NCI-H2171 treated with DMSO at 0.1 percent for 48 hours (cell line): ENCODE measurements around the gene PBRM1.

ENCODE experiments used
- DNase-seq: peaks from one replicate; lab custom pipeline; 2025; lab: John Stamatoyannopoulos, UW

PBRM1 gene

DNA sequence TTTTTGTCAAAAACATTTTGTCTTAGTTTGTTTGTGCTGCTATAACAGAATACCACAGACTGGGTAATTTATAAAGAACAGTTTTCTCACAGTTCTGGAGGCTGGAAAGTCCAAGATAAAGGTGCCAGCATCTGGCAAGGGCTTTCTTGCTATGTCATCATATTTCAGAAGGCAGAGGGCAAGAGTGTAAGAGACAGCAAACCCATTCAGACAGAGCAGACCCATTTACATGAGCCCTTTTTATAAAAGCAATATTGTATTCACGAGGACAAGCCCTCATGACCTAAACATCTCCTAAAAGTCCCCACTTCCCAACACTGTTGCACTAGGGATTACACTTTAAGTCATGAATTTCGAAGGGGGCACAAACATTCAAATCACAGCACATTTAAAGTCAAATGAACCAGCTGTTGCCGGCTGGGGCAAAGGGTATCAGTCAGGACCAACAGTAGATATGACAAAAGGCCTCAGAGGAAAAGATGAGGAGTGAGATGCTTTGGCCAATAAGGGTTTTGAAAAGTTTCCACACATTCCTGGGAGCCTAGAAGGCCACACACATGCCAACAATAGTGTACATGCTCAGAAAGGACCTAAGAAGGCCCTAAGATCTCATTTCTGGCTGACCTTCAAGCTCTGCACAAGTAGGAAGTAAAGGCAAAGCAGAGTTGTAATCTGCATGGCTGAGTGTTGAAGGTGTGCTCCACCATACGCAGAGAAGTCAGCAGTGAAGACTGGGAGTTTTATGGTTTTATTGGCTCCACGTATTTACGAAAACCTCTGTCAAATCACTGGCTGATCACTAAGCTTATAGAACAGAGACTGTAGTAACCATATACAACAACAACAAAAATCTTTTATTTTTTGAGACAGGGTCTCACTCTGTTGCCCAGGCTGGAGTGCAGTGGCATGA, 111.4 kb downstream of the PBRM1 start:
- DNase-seq = no peak

DNA sequence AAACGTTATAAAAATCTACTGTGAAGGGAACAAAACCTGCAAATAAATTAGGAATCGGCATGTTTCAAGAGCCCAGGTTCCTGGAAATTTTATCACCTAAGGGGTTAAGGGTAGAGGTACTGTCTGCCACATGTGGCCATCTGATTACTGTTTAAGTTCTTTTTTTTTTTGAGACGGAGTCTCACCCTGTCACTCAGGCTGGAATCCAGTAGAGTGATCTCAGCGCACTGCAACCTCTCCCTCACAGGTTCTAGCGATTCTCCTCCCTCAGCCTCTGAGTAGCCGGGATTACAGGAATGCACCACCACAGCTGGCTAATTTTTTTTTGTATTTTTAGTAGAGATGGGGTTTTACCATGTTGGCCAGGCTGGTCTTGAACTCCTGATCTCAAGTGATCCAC, 113.5 kb downstream of the PBRM1 start:
- no peak for DNase-seq

DNA sequence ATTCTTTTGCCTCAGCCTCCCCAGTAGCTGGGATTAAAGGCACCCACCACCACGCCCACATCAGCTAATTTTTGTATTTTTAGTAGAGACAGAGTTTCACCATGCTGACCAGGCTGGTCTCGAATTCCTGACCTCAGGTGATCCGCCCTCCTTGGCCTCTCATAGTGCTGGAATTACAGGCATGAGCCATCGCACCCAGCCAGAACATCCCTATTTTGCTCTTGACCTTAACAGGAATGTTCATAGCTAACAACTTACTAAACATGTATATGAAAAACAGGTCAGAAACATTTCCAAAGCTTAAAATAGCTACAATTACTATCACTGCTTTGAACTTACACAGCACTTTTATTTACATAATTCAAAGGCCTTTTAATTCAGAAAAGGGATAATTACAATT, 115.6 kb downstream of the PBRM1 start:
- no peak for DNase-seq

DNA sequence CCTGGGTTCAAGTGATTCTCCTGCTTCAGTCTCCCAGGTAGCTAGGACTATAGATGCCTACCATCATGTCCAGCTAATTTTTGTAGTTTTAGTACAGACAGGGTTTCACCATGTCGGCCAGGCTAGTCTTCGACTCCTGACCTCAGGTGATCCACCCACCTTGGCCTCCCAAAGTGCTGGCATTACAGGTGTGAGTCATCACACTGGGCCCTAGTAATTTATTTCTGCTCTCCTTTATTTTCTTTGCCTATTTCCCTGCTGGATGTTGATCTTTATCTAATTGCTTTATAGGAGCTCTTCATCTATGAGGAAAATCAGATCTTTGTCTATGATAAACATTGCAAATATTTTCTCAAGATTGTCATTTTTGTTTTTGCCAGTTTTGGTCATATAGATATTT, 117.6 kb downstream of the PBRM1 start:
- DNase-seq = no peak

DNA sequence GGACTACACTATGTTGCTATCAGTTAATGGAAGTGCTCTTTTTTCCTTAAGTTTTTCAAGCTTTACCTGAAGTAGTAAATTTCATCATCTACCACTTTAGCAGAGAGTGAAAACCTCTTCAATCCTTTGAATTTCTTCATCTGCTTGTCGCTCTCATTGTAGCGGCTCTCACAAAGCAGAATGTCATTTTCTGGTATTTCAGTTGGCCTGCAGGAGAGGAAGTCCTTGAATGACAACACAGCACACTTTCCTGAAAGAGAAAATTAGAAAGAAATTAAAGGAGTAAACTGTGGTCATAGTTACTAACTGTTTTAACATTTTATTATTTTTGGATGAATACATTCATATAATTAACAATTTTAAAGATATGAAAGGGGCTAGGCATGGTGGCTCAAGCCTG, 121.7 kb downstream of the PBRM1 start:
- DNase-seq = no peak

DNA sequence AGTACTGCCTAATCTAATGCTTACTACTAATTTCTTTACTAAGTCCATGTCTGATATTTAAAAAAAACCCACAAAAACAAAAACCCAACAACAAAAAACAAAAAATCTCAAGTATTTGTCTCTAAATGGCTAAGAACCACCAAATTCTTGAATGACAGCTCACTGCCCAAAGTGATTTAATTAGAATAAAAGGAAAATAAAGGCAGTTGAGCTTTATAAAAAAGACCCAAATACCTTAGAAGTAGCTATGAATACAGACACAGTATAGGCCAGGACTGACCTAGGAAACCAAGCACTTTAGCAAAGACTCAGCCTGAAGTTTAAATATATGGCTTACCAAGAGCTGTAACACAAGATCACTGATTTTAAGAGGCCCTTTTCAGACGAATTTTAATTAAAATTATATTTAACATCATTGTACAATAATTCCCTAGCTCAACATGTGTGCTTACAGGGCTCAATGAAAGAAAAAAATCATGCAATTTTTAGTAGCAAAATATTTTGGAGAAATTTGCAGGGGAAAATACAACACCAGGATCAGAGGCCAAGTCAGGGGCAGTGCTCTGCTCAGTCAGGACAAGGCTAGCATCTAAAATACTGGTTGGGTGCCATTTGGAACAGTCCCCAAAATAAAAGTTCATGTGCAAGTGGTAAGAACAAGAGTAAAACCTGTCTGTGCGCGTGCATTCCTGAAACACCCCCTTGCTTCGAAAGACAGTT, 124.5 kb downstream of the PBRM1 start:
- no peak for DNase-seq

DNA sequence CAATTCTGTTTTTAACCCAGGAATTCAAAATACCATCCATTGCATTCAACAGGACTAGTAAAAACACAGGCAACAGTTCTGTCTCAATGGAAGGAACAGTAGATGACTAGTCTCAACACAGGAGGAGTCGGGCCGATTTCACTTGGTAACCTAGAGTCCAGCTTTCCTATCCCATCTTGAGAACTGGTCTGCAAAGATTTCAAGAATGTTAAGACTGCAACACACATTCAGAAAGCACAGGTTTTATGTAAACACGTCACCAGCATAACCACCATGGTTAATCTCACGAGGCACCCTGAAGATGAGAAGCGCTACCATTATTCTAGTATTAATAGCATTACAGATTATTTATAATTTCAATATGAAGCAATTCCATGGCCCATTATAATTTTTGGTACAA, 127.3 kb downstream of the PBRM1 start:
- no peak for DNase-seq

DNA sequence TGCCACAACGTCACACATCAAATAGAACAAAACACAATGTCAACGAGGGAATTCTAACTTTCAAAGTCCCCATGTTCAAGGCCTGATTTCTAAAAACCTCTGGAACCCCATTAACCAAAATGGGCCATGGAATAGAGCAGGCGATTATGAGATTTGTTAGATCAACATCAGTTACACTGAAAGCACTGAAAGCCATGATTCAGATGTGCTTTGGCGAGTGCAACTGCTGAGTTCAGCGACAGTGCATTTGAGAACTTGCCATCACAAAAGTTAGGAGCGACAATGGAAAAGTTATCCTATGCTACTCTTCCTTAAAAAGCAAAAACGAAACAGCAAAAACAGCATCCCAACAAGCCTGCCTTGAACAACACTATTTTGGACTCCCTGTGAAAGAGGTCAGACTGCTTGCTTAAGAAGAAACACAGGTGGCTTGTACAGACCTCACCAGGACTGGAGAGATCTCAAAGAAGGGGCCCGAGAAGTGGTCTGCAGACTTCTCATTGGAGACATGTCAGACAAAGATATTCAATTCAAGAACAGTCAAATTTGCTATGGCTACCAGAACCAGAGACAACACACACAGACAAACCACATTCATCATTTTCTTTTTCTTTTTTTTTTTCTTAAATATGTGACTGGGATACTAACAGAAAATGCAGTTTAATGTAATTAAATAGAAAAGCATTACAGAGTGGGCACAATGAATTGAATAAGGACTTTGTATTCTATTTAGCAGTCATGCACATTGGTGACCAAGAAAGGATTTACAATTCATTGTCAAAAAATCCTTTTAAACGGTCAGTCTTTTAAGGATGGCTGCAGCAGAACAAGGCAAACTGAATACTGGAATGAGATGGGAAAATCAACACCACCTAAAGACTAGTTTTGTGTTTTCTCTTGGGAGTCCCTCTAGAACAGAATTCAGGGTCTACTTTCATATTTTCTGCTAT, 128.4 kb downstream of the PBRM1 start:
- no peak for DNase-seq

DNA sequence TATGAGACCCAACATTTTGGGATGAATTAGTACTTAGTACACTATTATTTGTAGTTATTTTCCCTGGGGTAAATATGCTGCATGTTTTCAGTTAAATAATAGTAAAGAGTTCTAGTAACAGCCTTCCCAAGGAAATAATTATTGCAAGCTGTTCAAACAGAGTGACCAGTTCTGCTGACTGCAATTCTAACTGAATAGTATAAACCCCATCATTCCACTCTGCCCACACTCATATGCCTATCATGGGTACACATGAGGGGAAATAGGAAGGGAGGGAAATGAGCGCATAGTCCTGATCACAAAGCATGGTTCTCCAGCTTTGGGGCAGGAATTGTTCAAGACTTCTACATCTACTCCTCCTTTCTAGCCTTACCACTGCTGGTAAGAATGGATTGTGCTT, 130.7 kb downstream of the PBRM1 start:
- DNase-seq = no peak

DNA sequence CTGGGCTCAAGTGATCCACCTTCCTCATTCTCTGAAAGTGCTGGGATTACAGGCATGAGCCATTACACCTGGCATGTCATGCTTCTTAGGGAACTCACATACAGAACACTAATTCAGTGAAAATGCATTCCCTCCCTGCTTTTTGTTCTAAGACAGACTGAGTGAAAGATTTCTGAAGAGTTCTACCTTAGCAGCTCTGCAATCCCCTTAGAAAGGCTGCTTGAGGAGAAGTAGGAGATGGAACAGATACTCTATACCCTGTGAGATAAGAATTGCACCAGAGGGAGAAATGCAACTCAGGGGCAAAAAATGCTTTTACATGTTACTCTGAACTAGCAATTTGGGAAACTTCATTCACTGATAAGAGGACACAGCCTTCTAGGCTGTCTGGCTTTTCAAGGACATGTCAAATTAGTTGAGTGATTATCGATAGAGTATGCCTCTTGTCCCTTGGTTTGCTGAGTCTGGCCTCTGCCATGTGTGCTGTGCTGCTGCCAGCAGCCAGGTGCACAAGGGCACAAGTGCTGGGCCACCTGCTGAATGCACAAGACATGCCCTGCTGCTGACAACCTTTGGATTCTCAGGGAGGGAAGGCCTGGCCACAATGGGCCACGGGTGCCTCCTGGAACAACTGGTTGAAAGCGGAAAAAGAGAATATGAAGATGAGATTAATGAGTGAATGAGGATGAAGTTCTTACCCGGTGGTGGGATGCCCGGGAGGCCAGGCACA, 131.5 kb downstream of the PBRM1 start:
- DNase-seq = no peak

DNA sequence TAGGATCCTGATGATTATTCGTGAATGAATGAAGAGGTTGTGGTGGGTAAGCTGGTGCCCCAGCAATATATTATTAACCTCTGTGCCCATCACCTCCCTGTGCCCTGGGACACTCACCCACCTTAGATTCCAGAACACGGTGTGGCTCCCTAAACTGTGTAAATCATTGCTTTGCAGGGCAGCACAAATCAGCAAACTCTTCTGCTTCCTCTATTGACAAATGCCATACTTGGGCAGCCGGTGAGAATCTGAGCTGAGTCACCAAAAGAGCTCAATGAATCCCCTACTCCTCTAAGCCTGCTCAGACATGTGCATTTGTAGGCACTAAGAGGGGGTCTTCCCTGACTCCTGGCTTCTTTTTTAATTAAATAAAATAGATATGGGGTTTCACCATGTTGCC, 133.6 kb downstream of the PBRM1 start:
- DNase-seq = no peak

DNA sequence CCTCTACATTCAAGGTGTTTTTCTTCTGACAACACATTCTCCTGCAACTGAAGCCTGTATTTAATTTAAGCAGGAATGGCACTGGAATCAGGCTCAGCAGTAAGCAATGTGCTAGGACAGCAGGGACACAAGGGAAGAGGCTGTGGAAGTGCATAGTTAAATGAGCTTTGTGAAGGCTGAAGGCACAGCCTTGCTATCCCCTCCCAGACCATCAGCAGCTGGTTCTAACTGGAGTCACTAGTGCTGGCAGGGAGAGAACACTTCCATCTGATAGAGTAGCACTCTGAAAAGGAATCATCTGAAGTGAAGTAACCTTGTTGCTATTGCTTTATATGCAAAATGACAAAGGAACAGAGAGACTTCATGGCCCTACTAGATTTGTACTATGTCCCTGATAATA, 134.6 kb downstream of the PBRM1 start:
- DNase-seq = no peak

DNA sequence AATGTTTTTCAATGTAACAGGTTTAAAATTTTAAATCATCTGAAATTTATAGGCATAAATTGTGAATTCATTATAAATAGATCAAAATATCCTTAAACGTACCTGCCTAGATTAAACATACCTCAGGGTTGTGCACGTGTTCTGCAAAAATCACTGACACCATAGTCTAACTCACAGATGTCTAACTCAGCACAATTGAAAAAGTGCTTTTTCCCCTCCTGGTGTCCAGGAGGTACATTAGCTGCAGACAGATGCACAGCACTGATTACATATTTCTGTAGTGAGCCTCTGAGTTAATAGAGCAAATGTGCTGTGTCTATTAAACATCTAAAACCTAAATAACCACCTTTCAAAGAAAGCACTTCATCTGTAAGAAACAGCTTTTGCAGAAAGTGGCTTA, 138.6 kb downstream of the PBRM1 start:
- no peak for DNase-seq

DNA sequence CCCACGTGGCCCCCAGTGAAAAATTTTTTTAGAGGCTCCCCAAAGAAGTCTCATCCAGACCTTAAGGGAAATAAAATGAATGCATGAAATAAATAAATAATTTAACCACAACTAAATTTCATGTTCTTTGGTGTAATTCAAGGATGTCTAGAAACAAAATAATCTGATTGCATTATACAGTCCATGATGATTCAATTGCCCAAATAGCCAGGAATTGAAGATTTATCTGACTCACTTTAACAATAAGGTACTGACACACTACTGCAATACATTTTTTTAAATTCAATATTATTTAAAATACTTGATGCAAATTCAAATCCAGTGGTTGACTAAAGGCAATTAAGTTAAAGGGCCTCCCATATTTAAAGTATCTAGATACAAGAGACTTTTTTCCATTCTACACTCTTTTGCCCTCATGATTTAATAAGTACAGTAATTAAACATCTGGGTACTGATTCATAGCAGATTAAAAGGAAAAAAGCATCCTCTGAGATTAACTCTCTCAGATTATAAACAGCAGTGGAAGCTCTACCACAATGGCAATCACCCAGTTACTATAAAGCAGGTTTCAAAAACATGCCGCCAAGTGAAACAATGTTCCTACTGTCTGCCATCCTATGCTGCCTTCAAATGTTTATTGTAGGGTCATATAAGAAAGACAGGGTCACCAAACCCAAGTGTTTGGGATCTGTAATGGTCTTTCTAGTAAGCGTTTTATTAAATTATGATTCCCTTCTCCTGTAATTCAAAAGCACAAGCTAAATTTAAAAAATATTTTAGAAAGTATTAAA, 139.4 kb downstream of the PBRM1 start:
- DNase-seq = no peak

DNA sequence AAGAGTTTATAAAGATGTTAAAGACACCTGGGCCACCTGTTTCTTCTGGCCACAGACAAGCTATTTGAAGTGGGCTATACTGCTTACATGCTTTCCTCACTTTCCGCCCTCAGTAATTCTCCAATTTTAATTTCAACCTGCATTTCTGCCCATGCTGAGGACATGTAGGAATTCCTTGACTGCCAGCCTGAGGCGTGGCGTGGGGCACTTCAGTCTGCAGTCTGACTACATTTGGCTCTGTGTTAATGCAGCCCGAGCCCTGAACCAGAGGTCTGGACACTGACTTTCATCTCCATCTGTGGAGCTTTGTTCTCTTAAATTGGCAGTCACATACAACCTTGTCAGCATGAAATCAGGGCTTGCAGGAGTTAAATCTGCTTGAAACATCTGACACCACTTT, 140.8 kb downstream of the PBRM1 start:
- DNase-seq = no peak

DNA sequence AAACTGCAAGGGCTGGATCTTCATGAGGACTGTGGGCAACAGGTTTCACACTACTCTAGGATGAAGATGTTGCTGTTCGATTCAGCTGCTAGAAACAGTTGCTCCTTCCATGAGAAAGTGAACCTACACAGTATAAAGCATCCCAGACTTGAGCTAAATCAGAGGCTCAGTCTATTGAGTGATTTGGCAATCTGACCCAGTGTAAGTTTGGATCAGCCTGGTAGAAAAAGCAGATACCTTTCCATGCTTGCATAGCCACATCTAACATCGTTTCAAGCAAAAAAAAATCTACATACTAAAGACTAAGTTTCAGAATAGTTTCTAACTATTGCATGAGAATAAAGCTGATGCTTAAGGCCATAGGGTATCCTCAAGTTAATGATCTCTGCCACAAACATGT, 144.7 kb downstream of the PBRM1 start:
- no peak for DNase-seq

DNA sequence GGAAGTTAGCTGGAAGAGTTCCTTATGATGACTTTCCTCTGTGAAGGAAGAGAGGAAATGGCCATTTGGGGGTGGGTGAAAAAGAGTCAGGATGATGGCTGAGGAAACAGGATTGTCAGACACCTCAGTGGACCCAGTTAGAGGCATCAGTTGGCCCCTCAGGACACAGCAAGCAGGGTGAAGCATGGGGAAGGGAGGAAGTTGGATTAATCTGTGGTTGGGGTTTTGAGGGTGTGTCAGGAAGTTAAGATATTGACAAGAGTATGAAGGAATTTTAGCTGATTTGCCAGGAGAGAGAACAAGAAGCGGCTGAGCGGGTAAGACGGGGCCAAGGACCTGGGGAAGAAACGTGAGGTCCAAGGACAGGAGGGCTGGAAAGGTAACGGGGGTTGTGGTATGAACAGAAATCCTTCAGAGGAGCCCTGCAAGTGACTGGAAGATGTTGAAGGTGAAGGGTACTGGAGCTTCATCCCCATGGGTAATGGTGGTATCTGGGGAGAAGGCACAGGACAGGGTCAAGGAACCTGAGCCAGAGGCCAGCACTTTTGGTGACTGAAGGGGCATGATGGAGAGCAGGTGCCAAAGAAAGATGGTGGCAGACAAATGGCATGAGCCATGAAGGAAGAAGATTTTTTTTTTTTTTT, 146.6 kb downstream of the PBRM1 start:
- DNase-seq = no peak

DNA sequence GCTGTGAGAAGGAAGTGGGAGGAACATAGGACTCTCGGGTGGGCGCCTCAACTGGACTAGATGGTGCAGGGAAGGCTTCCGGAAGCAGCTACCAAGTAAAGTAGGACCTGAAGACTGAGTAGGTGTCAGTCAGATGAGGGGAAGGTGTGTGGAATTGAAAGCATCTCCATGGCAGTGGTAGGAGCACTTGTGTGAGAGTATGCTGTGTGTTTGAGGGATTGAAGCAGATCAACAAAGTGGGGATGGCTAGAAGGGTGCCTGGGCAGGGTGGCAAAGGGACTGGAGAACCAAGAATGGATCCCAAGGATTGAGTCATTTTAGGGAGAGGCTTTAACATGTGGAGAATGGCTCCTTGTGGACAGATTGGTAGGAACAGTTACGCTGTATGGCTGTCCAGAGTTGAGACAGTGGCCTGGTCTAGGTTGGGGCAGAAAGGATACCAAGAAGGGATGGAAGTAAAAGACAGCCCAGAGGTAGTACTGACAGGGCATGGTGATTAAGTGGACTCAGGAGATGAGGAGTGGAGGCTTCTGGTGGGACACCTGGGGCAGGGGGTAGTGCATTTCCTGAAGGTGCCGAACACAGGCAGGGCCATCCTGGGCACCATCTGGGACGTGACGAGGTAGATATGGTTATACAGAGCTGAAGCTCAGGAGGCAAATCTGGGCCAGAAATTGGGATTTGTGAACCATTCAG, 147.8 kb downstream of the PBRM1 start:
- no peak for DNase-seq

DNA sequence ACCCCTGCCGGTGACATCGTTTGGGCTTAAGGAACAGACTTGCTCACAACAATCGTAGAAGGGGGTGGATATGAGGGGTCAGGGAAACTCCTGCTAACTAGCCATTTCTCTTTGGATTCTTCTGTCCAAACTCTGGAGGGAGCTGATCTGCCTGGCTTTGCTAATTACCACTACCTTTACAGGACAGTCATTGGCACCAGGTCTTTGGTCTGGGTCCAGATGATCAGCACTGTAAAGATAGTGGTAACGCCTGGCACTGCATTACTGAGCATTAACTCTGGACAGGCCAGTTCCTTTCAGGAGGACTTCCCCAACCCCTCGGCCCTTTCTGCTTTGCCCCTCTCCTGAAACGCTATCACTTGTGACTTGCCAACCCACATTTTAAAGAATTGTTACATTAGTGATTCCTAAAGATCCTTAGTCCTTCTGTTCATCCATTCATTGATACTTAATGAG, 148.5 kb downstream of the PBRM1 start:
- no peak for DNase-seq
